ENCODE measurements around the gene SDF2.

The SDF2 gene

DNA sequence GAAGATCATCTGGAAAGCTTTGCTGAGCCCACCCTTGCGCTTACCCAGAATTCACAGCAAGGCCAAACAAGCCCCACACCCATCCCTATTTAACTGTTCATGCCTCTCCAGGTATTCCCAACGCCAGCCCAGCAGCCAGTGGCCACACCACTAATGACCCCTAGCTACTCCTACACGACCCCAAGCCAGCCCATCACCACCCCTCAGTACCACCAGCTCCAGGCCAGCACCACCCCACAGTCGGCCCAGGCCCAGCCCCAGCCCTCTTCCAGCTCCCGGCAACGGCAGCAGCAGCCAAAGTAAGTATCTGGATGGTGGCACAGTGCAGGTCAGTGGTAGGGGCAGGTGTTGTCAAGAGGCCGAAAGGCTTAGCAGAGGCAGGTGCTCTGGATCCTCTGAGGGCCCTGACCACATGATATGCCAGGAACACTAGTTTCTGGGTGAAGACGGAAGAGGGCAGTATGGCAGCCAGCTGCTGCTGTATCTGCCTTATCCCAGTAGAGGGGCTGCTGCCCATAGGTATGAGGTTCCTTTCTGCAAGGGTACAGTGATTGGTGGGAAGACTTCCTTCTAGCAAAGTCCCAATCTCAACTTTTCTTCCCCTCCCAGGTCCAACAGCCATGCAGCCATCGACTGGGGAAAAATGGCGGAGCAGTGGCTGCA lies 39.3 kb upstream of the SDF2 start:
- TF ChIP-seq CTCF (IDR thresholded peaks at IDR 0.05; ENCODE audit: control extremely low read depth, extremely low read depth, low read depth, missing control alignments) = no peak
- CTCF ChIA-PET = interaction anchor here (0.9 to 2.5 kb wide), 4 partner anchors 11 to 57 kb away, joined by 3 to 9 read pairs (median 4); partner anchors contain the start of genes PROCA1 and SDF2
- DNase-seq (ENCODE audit: extremely low spot score) = no peak
- POLR2A ChIA-PET = no interaction called here

- no peak for DNase-seq (ENCODE audit: extremely low spot score)
- ChIA-PET CTCF (interaction anchor here (0.9 to 2.5 kb wide), 3 partner anchors 11 to 56 kb away, joined by 3 to 9 read pairs (median 4); partner anchors contain the start of gene PROCA1), POLR2A (no interaction called here)
- TF ChIP-seq CTCF (IDR thresholded peaks at IDR 0.05; ENCODE audit: control extremely low read depth, extremely low read depth, low read depth, missing control alignments) = no peak
These were observed 38.6 kb upstream of the SDF2 start for GRCh38 chr17:28700278-28700677.

DNA sequence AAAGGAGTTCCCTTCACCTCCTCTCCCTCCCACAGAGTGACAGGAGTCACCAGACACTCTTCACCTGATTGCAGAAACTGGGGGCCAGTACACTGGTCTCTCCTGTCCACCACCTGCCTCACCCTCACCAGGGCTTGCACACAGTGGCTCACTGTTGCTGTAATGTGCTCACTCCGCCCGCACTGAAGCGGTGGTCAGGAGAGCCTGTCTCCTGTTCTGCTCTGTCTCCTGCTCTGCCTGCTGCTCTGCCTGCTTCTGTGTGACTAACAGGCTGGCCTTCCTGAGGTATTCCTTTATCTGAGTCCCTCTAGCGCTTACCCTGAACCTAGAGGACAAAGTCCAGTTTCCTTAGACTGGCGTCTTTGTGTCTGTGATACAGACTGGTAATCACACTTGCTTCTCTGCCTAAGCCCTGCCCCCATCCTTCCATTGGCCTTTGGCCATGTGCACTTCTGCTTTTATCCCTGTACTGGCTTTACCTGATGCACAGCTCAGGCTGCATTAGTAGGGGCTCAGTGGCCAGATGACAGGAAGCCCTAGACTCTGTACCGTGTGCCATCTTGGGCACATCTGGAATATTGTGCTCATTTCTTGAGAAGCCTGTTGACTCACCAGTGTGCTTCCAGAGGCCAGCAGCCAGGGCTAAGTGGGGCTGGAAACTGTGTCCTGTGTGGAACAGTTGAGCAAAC lies 36.7 kb upstream of the SDF2 start:
- no peak for TF ChIP-seq CTCF (IDR thresholded peaks at IDR 0.05; ENCODE audit: control extremely low read depth, extremely low read depth, low read depth, missing control alignments)
- DNase-seq (ENCODE audit: extremely low spot score) = no peak
- ChIA-PET POLR2A (no interaction called here), CTCF (no interaction called here)

- CTCF ChIA-PET = interaction anchor here (0.9 to 1.5 kb wide), 6 partner anchors 19 to 792 kb away, joined by 3 read pairs; no protein-coding TSS in a partner anchor
- DNase-seq (ENCODE audit: extremely low spot score) = no peak
- POLR2A ChIA-PET = interaction anchor here (1.2 kb wide), 1 partner anchor 15 kb away, joined by 3 read pairs; no protein-coding TSS in a partner anchor
- TF ChIP-seq CTCF (IDR thresholded peaks at IDR 0.05; ENCODE audit: control extremely low read depth, extremely low read depth, low read depth, missing control alignments) = no peak
These were observed 32.2 kb upstream of the SDF2 start for GRCh38 chr17:28693869-28694268.

GRCh38 chr17:28689011-28689410 lies 27.3 kb upstream of the SDF2 start:
- ChIA-PET POLR2A (interaction anchor here (1.2 kb wide), 1 partner anchor 13 kb away, joined by 4 read pairs; no protein-coding TSS in a partner anchor), CTCF (interaction anchor here (1.2 to 1.4 kb wide), 3 partner anchors 12 to 77 kb away, joined by 3 to 6 read pairs (median 3); partner anchors contain the start of gene PROCA1)
- no peak for DNase-seq (ENCODE audit: extremely low spot score)
- no peak for TF ChIP-seq CTCF (IDR thresholded peaks at IDR 0.05; ENCODE audit: control extremely low read depth, extremely low read depth, low read depth, missing control alignments)

- no peak for DNase-seq (ENCODE audit: extremely low spot score)
- ChIA-PET POLR2A (interaction anchor here (1.2 kb wide), 1 partner anchor 13 kb away, joined by 4 read pairs; no protein-coding TSS in a partner anchor), CTCF (interaction anchor here (0.7 to 1.4 kb wide), 3 partner anchors 11 to 76 kb away, joined by 3 to 6 read pairs (median 3); no protein-coding TSS in a partner anchor)
- no peak for TF ChIP-seq CTCF (IDR thresholded peaks at IDR 0.05; ENCODE audit: control extremely low read depth, extremely low read depth, low read depth, missing control alignments)
These were observed 26.8 kb upstream of the SDF2 start for GRCh38 chr17:28688481-28688880.

Data from GM10248 (cell line).